SK-N-MC (cell line): ENCODE measurements around the gene IFNK.

ENCODE experiments used
- EZH2 ChIP-seq: fragments of 200-600 bp; sonication (generic); IDR thresholded peaks from one replicate; pipeline ENCODE4 v1.6.1; 2017; ENCODE audit warnings: antibody characterized with exemption
- FOXP2 ChIP-seq: optimal IDR thresholded peaks from 2 replicates; pipeline ENCODE3; 2011; ENCODE audit warnings: mild to moderate bottlenecking, moderate library complexity; ENCODE audit not compliant: insufficient read depth; ENCODE audit errors: extremely low read length, control extremely low read depth
- POLR2AphosphoS5 ChIP-seq: IDR thresholded peaks from 2 replicates; pipeline ENCODE4 v1.6.1; 2012; ENCODE audit warnings: mild to moderate bottlenecking, low read depth, low read length, borderline replicate concordance

GRCh38 chr9:27537756-27538155 lies 13.7 kb downstream of the IFNK start:
- TF ChIP-seq POLR2AphosphoS5 (no peak), EZH2 (no peak), FOXP2 (no peak)
